Endothelial cell of umbilical vein (primary cell): ENCODE measurements around the gene FOXN1. TPM values are rescaled to one million over a fixed set of nuclear protein-coding genes. Genes with fewer than 3 reads are reported as not detected.

Experiments
- BruUV-seq: library from RNA; stranded (reverse); fragments of 400-500 nt; replicated peaks from 2 replicates; lab custom pipeline; 2021; lab: Mats Ljungman, UMichigan
- CTCF ChIA-PET: fragments of 300-600, 350-600 bp; sonication (Branson Sonifier 250); formaldehyde crosslinking; loops from one replicate; lab custom pipeline; 2021; ENCODE audit warnings: antibody characterized with exemption, inconsistent platforms; lab: Charles Lee
- POLR2A ChIA-PET: fragments of 300-600, 350-600 bp; sonication (Branson Sonifier 250); formaldehyde crosslinking; loops from one replicate; lab custom pipeline; 2021; ENCODE audit warnings: antibody characterized with exemption, inconsistent platforms; lab: Charles Lee
- DNase-seq: peaks from one replicate; pipeline ENCODE4 v3.0.0-alpha.2; 2011; ENCODE audit warnings: low read depth, low spot score
- FAIRE-seq: peaks from 2 replicates; lab custom pipeline; 2011; peaks lifted over from hg19 to GRCh38; lab: Jason Lieb, UNC
- H2AFZ ChIP-seq: 2 replicates; pipeline ENCODE4 v1.6.0; 2012; ENCODE audit warnings: low read depth, low read length, control low read depth, inconsistent platforms
- H3K27ac ChIP-seq: 2 replicates; pipeline ENCODE4 v1.5.1; 2011; ENCODE audit warnings: low read depth, mild to moderate bottlenecking, control low read depth, low read length, moderate library complexity; ENCODE audit not compliant: insufficient read depth
- H3K27me3 ChIP-seq, 2 experiments: 2 replicates each; pipeline versions ENCODE4 v1.6.0 to v1.6.1; 2011; ENCODE audit warnings: low read length in 2 of 2, mixed read lengths in 1 of 2; ENCODE audit not compliant: control insufficient read depth in 2 of 2, insufficient read depth in 2 of 2
- H3K36me3 ChIP-seq, 2 experiments: 2 replicates in 1 of 2; 3 replicates in 1 of 2; pipeline ENCODE4 v1.5.1; 2011; ENCODE audit warnings: low read length in 2 of 2, mild to moderate bottlenecking in 1 of 2, moderate library complexity in 1 of 2; ENCODE audit not compliant: control insufficient read depth in 2 of 2, insufficient read depth in 2 of 2; ENCODE audit errors: extremely low read depth in 1 of 2
- H3K4me1 ChIP-seq: 3 replicates; pipeline ENCODE4 v1.5.1; 2011; ENCODE audit warnings: mild to moderate bottlenecking, low read length; ENCODE audit not compliant: control insufficient read depth, insufficient read depth; ENCODE audit errors: extremely low read depth
- H3K4me2 ChIP-seq: 2 replicates; pipeline ENCODE4 v1.6.1; 2011; ENCODE audit warnings: low read length, control low read depth, mixed read lengths; ENCODE audit not compliant: insufficient read depth
- H3K4me3 ChIP-seq, 3 experiments: fragments of 200-600 bp in 1 of 3; sonication (generic), shearing (Covaris generic) in 1 of 3; replicated peaks in 1 of 3; 2 replicates each; pipeline ENCODE4 v1.5.1; 2011 to 2016; ENCODE audit warnings: control low read depth in 3 of 3, low read length in 3 of 3, mild to moderate bottlenecking in 2 of 3, inconsistent platforms in 1 of 3, low read depth in 1 of 3, moderate library complexity in 1 of 3; ENCODE audit not compliant: insufficient read depth in 1 of 3
- H3K79me2 ChIP-seq: 2 replicates; pipeline ENCODE4 v1.6.0; 2012; ENCODE audit warnings: low read length, inconsistent platforms; ENCODE audit not compliant: control insufficient read depth, insufficient read depth
- H3K9ac ChIP-seq: replicated peaks from 2 replicates; pipeline ENCODE3; 2011; ENCODE audit warnings: low read length, control low read depth; ENCODE audit not compliant: insufficient read depth; ENCODE audit errors: extremely low read depth
- H3K9me1 ChIP-seq: replicated peaks from 3 replicates; pipeline ENCODE4 v1.6.0; 2011; ENCODE audit warnings: mild to moderate bottlenecking, low read length; ENCODE audit not compliant: control insufficient read depth, insufficient read depth; ENCODE audit errors: extremely low read depth
- H3K9me3 ChIP-seq: replicated peaks from 2 replicates; pipeline ENCODE4 v1.5.1; 2012; ENCODE audit warnings: low read length, inconsistent platforms; ENCODE audit not compliant: control insufficient read depth, insufficient read depth
- H4K20me1 ChIP-seq: replicated peaks from 2 replicates; pipeline ENCODE3; 2011; ENCODE audit warnings: mild to moderate bottlenecking, low read length; ENCODE audit not compliant: control insufficient read depth, insufficient read depth; ENCODE audit errors: extremely low read depth
- EZH2 ChIP-seq: IDR thresholded peaks from 2 replicates; pipeline ENCODE4 v1.6.1; 2012; ENCODE audit warnings: borderline replicate concordance, low read depth, mild to moderate bottlenecking, moderate library complexity, low read length, inconsistent platforms; ENCODE audit not compliant: severe bottlenecking
- FOS ChIP-seq: IDR thresholded peaks from 2 replicates; pipeline ENCODE4 v1.6.1; 2011; ENCODE audit warnings: mild to moderate bottlenecking, low read length, moderate library complexity, borderline replicate concordance; ENCODE audit not compliant: insufficient read depth
- GATA2 ChIP-seq: IDR thresholded peaks from 2 replicates; pipeline ENCODE4 v1.7.0; 2011; ENCODE audit warnings: low read depth, mild to moderate bottlenecking, moderate library complexity, mixed read lengths, low read length; ENCODE audit not compliant: insufficient read length, insufficient read depth
- JUN ChIP-seq: IDR thresholded peaks from 2 replicates; pipeline ENCODE4 v1.6.1; 2011; ENCODE audit warnings: borderline replicate concordance, low read depth; ENCODE audit not compliant: insufficient read length, insufficient read depth
- MAX ChIP-seq: IDR thresholded peaks from 2 replicates; pipeline ENCODE4 v1.6.1; 2011; ENCODE audit not compliant: insufficient read depth, insufficient read length
- MYC ChIP-seq: IDR thresholded peaks from one replicate; pipeline ENCODE4 v1.6.1; 2011; ENCODE audit warnings: mild to moderate bottlenecking, low read depth, low read length
- POLR2A ChIP-seq: IDR thresholded peaks from 2 replicates; pipeline ENCODE4 v1.6.1; 2012; ENCODE audit warnings: low read depth, mild to moderate bottlenecking, control low read depth, low read length
- POLR2AphosphoS5 ChIP-seq: IDR thresholded peaks from 2 replicates; pipeline ENCODE4 v1.6.1; 2012; ENCODE audit warnings: low read depth, mild to moderate bottlenecking, control low read depth, low read length, moderate library complexity; ENCODE audit not compliant: insufficient read depth
- dilution Hi-C: fragments of 300-500 bp; cut with MboI; formaldehyde crosslinking; loops from one replicate; pipeline ENCODE4 v1.15.0; 2019; ENCODE audit warnings: low sequenced_read_pairs; ENCODE audit not compliant: extremely low pct_ligation_motif_present
- intact Hi-C: fragments of 100-400 bp; cut with micrococcal nuclease; formaldehyde crosslinking; loops from one replicate; pipeline ENCODE4 v1.10.0; 2022
- polyA plus RNA-seq, 4 experiments: library from polyadenylated mRNA; depleted of rRNA in 3 of 4; stranded (reverse) in 3 of 4; unstranded in 1 of 4; fragments of >200 nt; gene quantifications; 2 replicates each; pipeline versions ENCODE4 v1.2.1 to v1.2.3, GENCODE V29; 2011 to 2012; ENCODE audit warnings: missing spikeins in 1 of 4
- total RNA-seq: library from RNA; stranded (reverse); gene quantifications from 2 replicates; pipeline ENCODE4 v1.2.3, GENCODE V29; 2021
- TF ChIP-seq, protein P1 (sequence below), 2 donors: IDR thresholded peaks; 1 replicate in 1 of 2; 2 replicates in 1 of 2; pipeline ENCODE4 v1.5.1; 2011; ENCODE audit warnings: low read length in 2 of 2, mild to moderate bottlenecking in 2 of 2, moderate library complexity in 2 of 2, control low read depth in 1 of 2, inconsistent platforms in 1 of 2, low read depth in 1 of 2; ENCODE audit not compliant: insufficient read depth in 1 of 2; ENCODE audit errors: extremely low read depth in 1 of 2

FOXN1 gene
- total and polyA plus RNA-seq, 2 donors (not counting 3 experiments of a cell fraction or from before 2014, with no cell fraction given): not detected

DNA sequence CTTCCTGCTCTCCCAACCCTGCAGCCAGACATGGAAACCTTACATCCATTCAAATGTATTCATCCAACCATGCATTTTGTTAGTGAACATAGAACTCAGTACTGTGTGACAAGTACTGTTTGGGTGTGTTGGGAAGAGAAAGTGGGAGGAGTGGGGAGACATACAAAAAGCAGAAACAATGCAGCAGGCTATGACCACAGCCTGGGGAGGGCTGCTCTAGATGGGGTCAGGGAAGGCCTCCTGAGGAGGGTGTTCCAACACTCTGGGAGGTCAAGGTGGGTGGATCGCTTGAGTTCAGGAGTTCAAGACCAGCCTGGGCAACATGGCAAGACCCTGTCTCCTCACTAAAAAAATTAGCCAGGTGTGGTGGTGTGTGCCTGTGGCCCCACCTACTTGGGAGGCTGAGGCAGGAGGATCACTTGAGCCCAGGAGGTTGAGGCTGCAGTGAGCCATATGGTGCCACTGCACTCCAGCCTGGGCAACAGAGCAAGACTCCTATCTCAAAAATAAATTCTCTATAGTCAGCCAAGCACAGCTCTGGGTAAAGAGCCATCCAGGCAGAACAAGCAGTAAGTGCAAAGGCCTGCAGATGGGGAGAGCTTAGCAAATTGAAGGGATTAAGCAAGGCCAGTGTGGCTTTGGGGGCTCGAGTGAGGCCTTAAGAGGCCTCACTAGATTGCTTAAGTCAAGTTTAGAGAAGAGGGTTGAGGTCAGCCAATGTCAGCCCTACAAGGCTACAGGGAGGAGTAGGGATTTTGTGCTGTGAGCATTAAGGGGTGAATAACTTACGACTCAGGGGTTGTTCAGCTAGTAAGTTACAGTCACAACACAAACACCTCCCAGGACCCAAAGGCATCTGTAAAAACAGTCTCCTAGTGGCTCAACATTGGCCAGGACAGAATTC lies 27.2 kb upstream of the FOXN1 start:
- Histone ChIP-seq H3K79me2 (no peaks in the 10 kb centered on the region), H3K9me3 (no peaks in the 10 kb centered on the region), H3K9me1 (no peaks in the 10 kb centered on the region), H3K4me3 (no peak overlapping the region), H3K27me3 (peaks cover 0 to 8% of the 10 kb centered on the region in 2 experiments), H3K27ac (no peak overlapping the region), H3K9ac (no peak overlapping the region), H3K36me3 (no peaks in the 10 kb centered on the region), H2AFZ (no peak overlapping the region), H3K4me2 (no peak overlapping the region), H4K20me1 (no peaks in the 10 kb centered on the region), H3K4me1 (no peaks in the 10 kb centered on the region)
- CTCF ChIA-PET: no interaction called here
- POLR2A ChIA-PET: no interaction called here
- intact Hi-C loops (no loop called here), dilution Hi-C loops (no loop called here)
- TF ChIP-seq, protein P1, sequence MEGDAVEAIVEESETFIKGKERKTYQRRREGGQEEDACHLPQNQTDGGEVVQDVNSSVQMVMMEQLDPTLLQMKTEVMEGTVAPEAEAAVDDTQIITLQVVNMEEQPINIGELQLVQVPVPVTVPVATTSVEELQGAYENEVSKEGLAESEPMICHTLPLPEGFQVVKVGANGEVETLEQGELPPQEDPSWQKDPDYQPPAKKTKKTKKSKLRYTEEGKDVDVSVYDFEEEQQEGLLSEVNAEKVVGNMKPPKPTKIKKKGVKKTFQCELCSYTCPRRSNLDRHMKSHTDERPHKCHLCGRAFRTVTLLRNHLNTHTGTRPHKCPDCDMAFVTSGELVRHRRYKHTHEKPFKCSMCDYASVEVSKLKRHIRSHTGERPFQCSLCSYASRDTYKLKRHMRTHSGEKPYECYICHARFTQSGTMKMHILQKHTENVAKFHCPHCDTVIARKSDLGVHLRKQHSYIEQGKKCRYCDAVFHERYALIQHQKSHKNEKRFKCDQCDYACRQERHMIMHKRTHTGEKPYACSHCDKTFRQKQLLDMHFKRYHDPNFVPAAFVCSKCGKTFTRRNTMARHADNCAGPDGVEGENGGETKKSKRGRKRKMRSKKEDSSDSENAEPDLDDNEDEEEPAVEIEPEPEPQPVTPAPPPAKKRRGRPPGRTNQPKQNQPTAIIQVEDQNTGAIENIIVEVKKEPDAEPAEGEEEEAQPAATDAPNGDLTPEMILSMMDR (IDR thresholded peaks at IDR 0.05; ENCODE audit: extremely low read depth in 1 of 2, insufficient read depth in 1 of 2, low read depth in 1 of 2, low read length in 2 of 2): no peak
- no peak for TF ChIP-seq GATA2
- no peak for TF ChIP-seq MAX
- no peak for TF ChIP-seq JUN
- no peak for TF ChIP-seq POLR2AphosphoS5
- no peak for TF ChIP-seq POLR2A
- no peak for TF ChIP-seq MYC
- no peak for TF ChIP-seq EZH2
- no peak for TF ChIP-seq FOS
- DNase-seq: no peak
- no peak for FAIRE-seq
- BruUV-seq: no TSS peak
